DMS114 treated with DMSO at 0.1 percent for 48 hours (cell line): Measurements from ENCODE around the gene CAPN6.

Experiments used
- DNase-seq: peaks from one replicate; lab custom pipeline; 2025; ENCODE audit not compliant: unreplicated experiment; lab: John Stamatoyannopoulos, UW

Gene CAPN6

GRCh38 chrX:111270339-111270738 lies at the start of gene CAPN6:
Gene CAPN6, minus strand, starts transcription at chrX:111270483. Its CDS starts 6,547 bp downstream, at chrX:111263936.
- no peak for DNase-seq

DNA sequence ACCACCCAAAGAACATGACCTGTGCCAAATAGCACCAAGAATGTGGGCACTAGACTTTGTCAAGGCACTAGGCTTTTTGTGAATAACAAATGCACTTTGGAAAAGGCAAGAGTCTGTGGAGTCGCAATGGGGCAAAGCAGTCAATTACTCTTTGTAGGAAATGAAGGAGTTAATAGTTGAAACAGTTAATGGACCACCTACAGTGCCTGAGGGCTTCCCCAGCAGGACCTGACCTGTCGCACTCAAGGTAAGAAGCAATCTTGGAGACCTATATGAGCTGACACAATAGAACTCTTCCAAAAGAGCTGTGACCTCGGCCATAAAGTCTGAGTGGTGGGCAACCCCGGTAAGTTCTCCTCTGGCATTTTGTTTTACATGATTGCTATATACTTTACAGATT lies 49.2 kb upstream of the CAPN6 start:
- no peak for DNase-seq

GRCh38 chrX:111318901-111319300 lies 48.6 kb upstream of the CAPN6 start:
- no peak for DNase-seq

DNA sequence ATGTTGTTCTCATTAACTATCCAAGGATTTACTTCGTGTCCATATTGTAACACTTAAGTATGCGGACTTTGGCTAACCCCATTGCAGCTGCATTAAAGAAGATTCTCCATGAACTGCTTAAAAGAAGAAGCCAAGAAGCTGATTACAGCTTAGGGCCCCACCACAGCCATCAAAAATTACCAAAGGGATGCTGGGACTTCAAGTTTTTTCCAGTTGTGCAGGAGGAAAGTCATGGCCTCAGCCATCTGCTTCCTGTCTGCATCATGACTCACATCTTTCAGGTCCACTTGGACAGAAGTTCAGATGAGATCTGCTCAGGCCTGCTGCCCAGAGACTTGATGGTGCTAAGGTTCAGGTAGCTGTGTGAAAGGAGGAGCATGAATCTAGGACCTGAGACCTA lies 38.8 kb upstream of the CAPN6 start:
- no peak for DNase-seq

DNA sequence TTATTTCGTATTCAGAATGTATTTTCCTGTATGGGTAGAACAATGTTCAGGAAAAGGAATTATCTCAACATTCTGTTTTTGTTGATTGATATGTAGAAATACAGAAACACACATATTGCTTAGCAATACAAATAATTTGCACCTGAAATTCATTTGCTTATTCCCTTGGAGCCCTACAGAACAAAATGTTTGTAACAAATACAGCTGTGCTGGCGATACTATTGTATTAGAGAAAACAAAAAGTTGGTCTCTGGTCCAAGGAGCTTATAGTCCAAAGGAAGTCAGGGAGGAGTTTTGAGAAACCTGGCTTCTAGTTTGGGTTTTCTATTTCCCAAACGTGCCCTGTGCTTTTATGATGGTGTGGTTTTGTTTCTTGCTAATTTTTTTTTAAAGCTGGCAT lies 37.8 kb upstream of the CAPN6 start:
- no peak for DNase-seq

DNA sequence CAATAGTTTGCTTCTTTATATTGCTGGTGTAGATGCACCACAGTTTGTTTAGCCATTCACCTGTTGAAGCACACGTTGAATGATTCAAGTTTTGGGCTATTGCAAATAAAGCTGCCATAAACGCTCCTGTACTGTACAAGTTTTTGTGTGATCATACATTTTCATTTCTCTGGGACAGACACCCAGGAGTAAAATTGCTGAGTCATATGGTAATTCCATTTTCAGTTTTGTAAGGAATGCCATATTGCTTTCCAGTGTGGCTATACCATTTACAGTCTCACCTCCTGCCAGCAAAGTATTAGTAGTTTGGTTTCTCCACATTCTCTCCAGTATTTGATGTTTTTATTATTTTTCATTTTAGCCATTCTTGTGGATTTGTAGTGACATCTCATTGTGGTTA lies 32.0 kb upstream of the CAPN6 start:
- no peak for DNase-seq

GRCh38 chrX:111288841-111289240 lies 18.6 kb upstream of the CAPN6 start:
- no peak for DNase-seq

GRCh38 chrX:111284631-111285293 lies 14.5 kb upstream of the CAPN6 start:
- DNase-seq = no peak

DNA sequence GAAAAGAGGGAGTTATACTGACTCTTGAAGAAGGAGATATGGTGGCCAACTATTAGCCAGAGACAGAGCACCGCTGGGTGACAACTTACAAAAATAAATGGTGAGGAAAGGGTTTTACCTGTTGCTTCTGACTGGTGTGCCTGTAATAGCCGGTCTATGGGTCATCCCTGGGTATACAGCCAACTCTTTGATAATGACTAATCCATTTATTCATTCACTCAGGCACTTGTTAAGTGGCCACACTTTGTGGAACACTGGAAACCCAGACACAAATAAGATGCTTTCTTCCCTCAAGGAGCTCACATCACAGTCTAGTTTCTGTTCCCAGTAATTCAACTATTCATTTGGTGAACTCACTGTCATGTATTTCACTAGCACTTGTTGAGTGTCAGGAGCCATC lies 13.2 kb upstream of the CAPN6 start:
- DNase-seq = no peak

DNA sequence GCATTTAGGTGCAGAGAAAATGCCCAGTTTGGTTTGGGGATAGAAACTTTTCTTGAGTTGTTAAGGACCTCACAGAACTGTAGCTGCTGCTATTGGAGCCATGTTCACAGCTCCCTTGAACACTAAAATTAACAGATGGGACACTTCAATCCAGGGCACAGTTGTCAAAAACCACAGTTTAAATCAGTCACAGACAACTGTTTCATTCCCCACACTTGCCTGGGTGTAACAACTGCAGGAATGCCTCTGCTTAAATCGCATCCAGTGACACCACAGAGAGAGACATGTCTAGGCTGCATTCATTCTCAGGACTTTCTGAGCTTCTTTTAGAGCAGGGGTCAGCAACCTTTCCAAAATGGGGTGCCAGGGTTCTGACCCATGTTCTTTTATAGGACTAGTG lies 12.7 kb upstream of the CAPN6 start:
- DNase-seq = no peak

DNA sequence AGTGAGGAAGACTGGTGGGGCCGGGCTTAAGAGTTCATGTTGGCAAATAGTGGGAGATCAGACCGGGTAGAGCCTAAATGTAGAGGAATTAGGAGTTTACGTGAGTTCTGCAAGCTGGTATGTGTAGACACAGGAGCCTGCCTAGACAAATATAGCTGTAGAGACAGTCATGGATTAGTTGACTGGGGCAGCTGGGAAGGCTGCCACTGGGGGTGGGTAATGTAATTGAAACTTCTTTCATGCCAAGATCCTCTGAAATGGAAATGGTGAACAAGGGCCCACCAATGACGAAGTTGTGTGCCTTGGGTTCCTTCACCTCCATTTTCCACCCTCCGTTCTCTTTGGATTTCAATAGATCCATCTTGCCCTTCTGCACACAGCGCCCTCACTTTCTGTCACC lies 11.9 kb upstream of the CAPN6 start:
- DNase-seq = no peak

GRCh38 chrX:111268506-111268905 lies 1.8 kb downstream of the CAPN6 start:
- DNase-seq = no peak

GRCh38 chrX:111265486-111265885 lies 4.8 kb downstream of the CAPN6 start:
- DNase-seq = no peak

DNA sequence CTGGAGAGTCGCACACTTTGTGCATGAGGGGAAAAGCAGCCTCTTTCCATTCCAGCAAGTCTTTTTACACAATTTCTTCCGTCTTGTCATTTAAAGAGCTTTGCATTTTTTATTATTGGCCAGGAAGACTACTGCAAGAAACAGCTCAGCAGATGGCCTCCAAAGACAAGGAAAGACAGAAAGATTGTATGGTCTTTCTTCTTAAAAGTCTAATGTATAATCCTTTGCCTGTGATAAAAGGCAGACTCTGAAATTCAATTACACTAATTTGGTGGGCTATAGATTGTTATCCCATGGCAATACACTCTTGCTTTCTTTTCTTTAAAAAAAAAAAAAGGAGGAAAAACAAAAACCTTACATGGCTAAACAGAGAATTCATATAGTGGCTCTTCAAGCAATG lies 5.9 kb downstream of the CAPN6 start:
- no peak for DNase-seq

GRCh38 chrX:111262086-111262485 lies 8.2 kb downstream of the CAPN6 start:
- DNase-seq = no peak

DNA sequence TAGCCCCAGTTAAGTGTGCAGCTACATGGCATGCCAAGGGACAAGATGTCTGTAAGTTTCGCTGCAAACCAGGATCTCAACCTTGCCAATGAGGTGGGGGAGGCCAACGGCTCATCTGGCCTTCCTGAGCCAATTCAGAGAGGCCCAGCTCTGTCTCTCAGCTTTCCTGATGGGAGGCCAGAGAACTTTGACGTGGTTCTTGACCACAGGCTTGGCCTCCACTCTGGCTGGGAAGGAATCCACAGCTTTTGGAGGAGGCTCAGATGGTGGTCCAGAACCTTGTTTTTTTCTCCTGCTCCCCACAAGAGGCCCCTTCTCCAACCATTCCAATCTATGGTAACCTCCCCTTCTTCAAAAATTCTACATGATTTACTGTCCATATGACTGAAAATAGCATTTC lies 9.8 kb downstream of the CAPN6 start:
- DNase-seq = no peak

DNA sequence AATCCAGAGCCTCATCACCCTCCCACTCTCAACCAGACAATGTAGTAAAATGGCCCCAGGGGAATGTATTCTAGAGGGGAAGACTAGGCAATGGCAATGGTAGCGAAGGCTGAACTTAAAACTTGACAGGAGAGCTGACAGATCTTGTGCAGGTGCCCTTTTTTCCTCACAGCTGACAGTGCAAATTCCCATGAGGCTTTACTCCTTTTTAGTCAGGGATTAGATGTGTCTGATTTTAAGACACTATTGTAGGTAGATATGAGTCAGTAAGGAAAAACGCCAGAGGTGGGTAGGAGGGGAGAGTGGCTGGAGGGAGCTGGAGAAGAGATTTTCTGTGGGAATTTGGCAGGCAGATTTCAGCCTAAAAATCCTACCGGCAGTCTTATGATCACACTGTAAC lies 10.7 kb downstream of the CAPN6 start:
- no peak for DNase-seq

- no peak for DNase-seq
These were observed 12.6 kb downstream of the CAPN6 start for GRCh38 chrX:111257733-111258132.

DNA sequence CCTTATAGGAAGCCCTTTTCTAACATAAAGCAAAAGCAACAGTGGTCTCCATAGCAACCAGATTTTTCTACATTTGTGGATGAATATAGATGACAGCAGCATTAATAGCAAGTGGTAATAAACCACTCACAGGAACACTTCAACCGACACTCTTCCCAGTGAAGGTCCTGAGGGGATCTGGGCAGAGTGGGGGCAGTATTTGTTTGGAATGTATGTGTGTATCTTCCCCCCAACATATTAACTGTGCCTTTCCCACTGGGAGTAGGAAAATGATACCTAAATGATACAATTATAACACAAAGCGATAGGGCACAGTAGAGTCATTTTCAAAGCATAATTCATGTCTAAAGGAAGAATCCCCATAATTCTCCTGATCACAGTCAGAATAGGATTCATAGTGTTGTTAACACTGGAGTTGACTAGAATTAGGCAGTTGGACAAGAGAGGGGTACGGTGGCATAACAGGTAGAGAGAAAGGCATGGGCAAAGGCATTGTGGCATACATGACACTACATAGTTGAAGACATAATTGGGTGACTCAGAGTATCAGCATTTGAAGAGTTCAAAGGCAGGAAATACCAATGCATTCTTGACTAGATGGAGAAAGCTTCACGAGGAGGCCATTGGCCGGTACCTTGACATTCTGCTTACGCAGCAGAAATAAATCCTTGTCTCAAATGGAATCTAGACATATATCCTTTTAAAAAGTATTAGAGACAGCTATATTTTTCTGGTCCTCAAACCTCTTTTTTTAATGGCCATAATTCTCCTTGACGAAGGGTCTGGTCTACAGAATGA lies 15.2 kb downstream of the CAPN6 start:
- DNase-seq = no peak

GRCh38 chrX:111244235-111244750 lies 26.0 kb downstream of the CAPN6 start:
- DNase-seq = peak; percentile 5

DNA sequence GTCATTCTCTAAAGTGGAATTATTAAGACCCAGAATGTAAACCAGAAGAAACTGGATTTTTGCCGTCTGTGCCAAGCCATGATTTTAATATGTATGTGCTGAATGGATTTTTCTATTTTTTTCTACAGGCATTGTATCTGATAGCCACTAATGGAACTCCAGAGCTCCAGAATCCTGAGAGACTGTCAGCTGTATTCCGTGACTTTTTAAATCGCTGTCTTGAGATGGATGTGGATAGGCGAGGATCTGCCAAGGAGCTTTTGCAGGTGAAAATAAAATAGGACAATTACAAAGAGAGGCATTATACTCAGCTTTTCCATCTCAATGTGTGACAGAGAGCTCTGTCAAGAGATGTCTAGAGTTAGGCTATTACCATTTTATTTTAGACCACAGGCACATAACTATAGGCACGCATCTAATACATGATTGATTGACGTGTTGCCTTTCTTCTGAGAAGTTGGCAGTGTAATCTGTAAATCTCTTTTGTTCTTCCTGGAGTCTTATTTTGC lies 53.9 kb downstream of the CAPN6 start:
- DNase-seq = no peak

DNA sequence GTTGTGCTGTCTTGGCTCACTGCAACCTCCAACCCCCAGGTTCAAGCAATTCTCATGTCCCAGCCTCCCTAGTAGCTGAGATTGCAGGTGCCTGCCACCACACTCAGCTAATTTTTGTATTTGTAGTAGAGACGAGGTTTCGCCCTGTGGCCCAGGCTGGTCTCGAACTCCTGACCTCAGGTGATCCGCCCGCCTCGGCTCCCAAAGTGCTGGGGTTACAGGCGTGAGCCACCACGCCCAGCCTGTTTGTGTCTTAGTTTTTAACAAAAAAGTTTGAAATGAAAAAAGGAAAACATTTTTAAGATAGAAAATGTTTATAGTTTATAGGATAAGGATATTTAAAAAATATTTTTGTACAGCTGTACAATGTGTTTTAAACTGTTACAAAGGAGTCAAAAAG lies 62.4 kb downstream of the CAPN6 start:
- DNase-seq = no peak
